SK-N-SH (cell line): ENCODE measurements around the gene TRIP13. TPM values are rescaled to one million over a fixed set of nuclear protein-coding genes. Genes with fewer than 3 reads are reported as not detected.

Experiments
- CTCF ChIA-PET: fragments of 300-600, 350-600 bp; formaldehyde crosslinking; extraction: SDS; loops from one replicate; lab custom pipeline; 2021; lab: Yijun Ruan, JAX
- POLR2A ChIA-PET: fragments of 350-600 bp; sonication (Branson Sonifier 250); formaldehyde crosslinking; extraction: SDS; loops from one replicate; lab custom pipeline; 2020; ENCODE audit warnings: antibody characterized with exemption, inconsistent platforms; lab: Yijun Ruan, JAX
- DNase-seq: peaks from one replicate; pipeline ENCODE4 v3.0.0; 2012
- H2AFZ ChIP-seq: fragments of 200-600 bp; sonication (generic); 2 replicates; pipeline ENCODE4 v1.8.1; 2016; ENCODE audit warnings: antibody characterized with exemption, mild to moderate bottlenecking, low read depth
- H3F3A ChIP-seq: fragments of 200-600 bp; sonication (generic); replicated peaks from 2 replicates; pipeline ENCODE3; 2016; ENCODE audit warnings: antibody characterized with exemption, mild to moderate bottlenecking; ENCODE audit not compliant: insufficient read depth
- H3K27ac ChIP-seq, 2 experiments: fragments of 200-500 bp in 1 of 2; fragments of 200-600 bp in 1 of 2; sonication (Bioruptor generic) in 1 of 2; sonication (generic), shearing (Covaris generic) in 1 of 2; 2 replicates each; pipeline versions ENCODE4 v1.5.1 to v1.6.1; 2014 to 2016; ENCODE audit warnings: low read depth in 2 of 2, inconsistent platforms in 1 of 2, low read length in 1 of 2, mild to moderate bottlenecking in 1 of 2, mixed read lengths in 1 of 2
- H3K27me3 ChIP-seq: fragments of 200-600 bp; sonication (generic), shearing (Covaris generic); 2 replicates; pipeline ENCODE4 v1.6.1; 2016; ENCODE audit warnings: mixed run types; ENCODE audit not compliant: insufficient read depth
- H3K36me3 ChIP-seq, 2 experiments: fragments of 200-500 bp in 1 of 2; fragments of 200-600 bp in 1 of 2; sonication (Bioruptor generic) in 1 of 2; sonication (generic) in 1 of 2; replicated peaks in 1 of 2; 2 replicates each; pipeline versions ENCODE3 to v1.5.1; 2014 to 2016; ENCODE audit warnings: low read length in 1 of 2, mild to moderate bottlenecking in 1 of 2; ENCODE audit not compliant: insufficient read depth in 2 of 2, control insufficient read depth in 1 of 2
- H3K4me1 ChIP-seq, 2 experiments: fragments of 200-500 bp in 1 of 2; fragments of 200-600 bp in 1 of 2; sonication (Bioruptor generic) in 1 of 2; sonication (generic), shearing (Covaris generic) in 1 of 2; 2 replicates each; pipeline versions ENCODE4 v1.5.1 to v1.6.1; 2014 to 2016; ENCODE audit warnings: low read depth in 1 of 2, low read length in 1 of 2, mixed run types in 1 of 2; ENCODE audit not compliant: insufficient read depth in 2 of 2, control insufficient read depth in 1 of 2
- H3K4me2 ChIP-seq: fragments of 200-600 bp; sonication (generic), shearing (Covaris generic); 2 replicates; pipeline ENCODE4 v1.6.1; 2017; ENCODE audit warnings: mixed run types
- H3K4me3 ChIP-seq, 2 experiments: fragments of 200-500 bp in 1 of 2; fragments of 200-600 bp in 1 of 2; sonication (Bioruptor generic) in 1 of 2; sonication (generic), shearing (Covaris generic) in 1 of 2; 2 replicates each; pipeline versions ENCODE4 v1.5.1 to v1.8.1; 2014 to 2016; ENCODE audit warnings: low read depth in 2 of 2, inconsistent platforms in 1 of 2, low read length in 1 of 2, mild to moderate bottlenecking in 1 of 2, mixed read lengths in 1 of 2, moderate library complexity in 1 of 2
- H3K79me2 ChIP-seq: fragments of 200-600 bp; sonication (generic); 2 replicates; pipeline ENCODE4 v1.8.1; 2017; ENCODE audit warnings: mild to moderate bottlenecking; ENCODE audit not compliant: insufficient read depth
- H3K9ac ChIP-seq: fragments of 200-600 bp; sonication (generic); 2 replicates; pipeline ENCODE4 v1.6.1; 2017; ENCODE audit warnings: mixed run types
- H3K9me2 ChIP-seq: fragments of 200-600 bp; sonication (generic); 2 replicates; pipeline ENCODE4 v1.6.1; 2017; ENCODE audit warnings: mixed run types
- H3K9me3 ChIP-seq: fragments of 200-600 bp; sonication (generic); 2 replicates; pipeline ENCODE4 v1.6.1; 2017; ENCODE audit warnings: mixed run types, mild to moderate bottlenecking, moderate library complexity
- H4K20me1 ChIP-seq: fragments of 200-600 bp; sonication (generic); 2 replicates; pipeline ENCODE4 v1.6.1; 2017; ENCODE audit warnings: mild to moderate bottlenecking, mixed run types; ENCODE audit not compliant: insufficient read depth
- CHD2 ChIP-seq: fragments of 150-350 bp; IDR thresholded peaks from 2 replicates; pipeline ENCODE4 v1.6.1; 2018; ENCODE audit warnings: low read length; ENCODE audit not compliant: partially characterized antibody
- JUND ChIP-seq: IDR thresholded peaks from 2 replicates; pipeline ENCODE4 v1.4.0; 2012
- MEF2A ChIP-seq: IDR thresholded peaks from 2 replicates; pipeline ENCODE4 v1.4.0; 2012; ENCODE audit warnings: low read depth, borderline replicate concordance
- RFX5 ChIP-seq: IDR thresholded peaks from 2 replicates; pipeline ENCODE4 v1.6.1; 2012; ENCODE audit warnings: mild to moderate bottlenecking, improper control_type of control experiment, low read length
- TCF12 ChIP-seq: IDR thresholded peaks from 2 replicates; pipeline ENCODE4 v1.4.0; 2012
- WGBS: methylation state at CpG from one replicate; pipeline ENCODE4 v1.1.6; 2017; ENCODE audit warnings: low lambda C conversion rate; 5-methylcytosine and 5-hydroxymethylcytosine counted together
- polyA plus RNA-seq, 3 experiments: library from polyadenylated mRNA; depleted of rRNA; stranded (reverse); fragments of >200 nt; gene quantifications; 2 replicates each; pipeline ENCODE4 v1.2.3, GENCODE V29; 2012
- TF ChIP-seq, protein P1 (sequence below): fragments of 150-350 bp; IDR thresholded peaks from 2 replicates; pipeline ENCODE4 v1.6.1; 2016; ENCODE audit warnings: mild to moderate bottlenecking, low read depth, low read length
- TF ChIP-seq, protein P2 (sequence below): fragments of 200-600 bp; sonication (generic); IDR thresholded peaks from 2 replicates; pipeline ENCODE4 v1.6.1; 2017; ENCODE audit warnings: antibody characterized with exemption, mild to moderate bottlenecking, moderate library complexity
- TF ChIP-seq, protein P3 (sequence below): IDR thresholded peaks from 2 replicates; pipeline ENCODE4; 2012
- TF ChIP-seq, protein P4 (sequence below): IDR thresholded peaks from 2 replicates; pipeline ENCODE4 v1.4.0; 2012; ENCODE audit warnings: low read depth, borderline replicate concordance

The TRIP13 gene
- polyA plus RNA-seq, 1 of the 3 experiments (the other 2 are of a cell fraction): 24.1 TPM

DNA sequence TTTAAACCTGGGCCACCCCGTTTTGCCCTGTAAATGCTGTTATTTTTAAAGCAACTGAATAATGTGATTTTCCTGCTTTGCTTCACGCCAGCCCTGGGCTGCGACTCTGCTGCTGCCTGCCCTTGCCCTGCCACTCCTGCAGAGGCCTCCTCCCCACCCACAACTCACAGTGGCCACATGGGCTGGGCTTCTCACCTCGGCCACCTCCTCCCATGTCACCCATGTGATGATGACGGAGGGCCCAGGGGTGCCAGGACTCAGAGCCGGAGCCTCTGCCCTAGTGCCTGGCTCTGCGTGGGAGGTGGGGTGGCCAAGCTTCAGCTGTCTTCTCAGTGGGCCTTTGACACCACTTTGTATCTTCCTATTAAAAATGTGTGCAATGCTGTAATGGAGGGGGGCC, 67.9 kb downstream of the TRIP13 start (continued):
- TF ChIP-seq, protein P1, sequence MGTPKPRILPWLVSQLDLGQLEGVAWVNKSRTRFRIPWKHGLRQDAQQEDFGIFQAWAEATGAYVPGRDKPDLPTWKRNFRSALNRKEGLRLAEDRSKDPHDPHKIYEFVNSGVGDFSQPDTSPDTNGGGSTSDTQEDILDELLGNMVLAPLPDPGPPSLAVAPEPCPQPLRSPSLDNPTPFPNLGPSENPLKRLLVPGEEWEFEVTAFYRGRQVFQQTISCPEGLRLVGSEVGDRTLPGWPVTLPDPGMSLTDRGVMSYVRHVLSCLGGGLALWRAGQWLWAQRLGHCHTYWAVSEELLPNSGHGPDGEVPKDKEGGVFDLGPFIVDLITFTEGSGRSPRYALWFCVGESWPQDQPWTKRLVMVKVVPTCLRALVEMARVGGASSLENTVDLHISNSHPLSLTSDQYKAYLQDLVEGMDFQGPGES: no peak
- TF ChIP-seq, protein P2, sequence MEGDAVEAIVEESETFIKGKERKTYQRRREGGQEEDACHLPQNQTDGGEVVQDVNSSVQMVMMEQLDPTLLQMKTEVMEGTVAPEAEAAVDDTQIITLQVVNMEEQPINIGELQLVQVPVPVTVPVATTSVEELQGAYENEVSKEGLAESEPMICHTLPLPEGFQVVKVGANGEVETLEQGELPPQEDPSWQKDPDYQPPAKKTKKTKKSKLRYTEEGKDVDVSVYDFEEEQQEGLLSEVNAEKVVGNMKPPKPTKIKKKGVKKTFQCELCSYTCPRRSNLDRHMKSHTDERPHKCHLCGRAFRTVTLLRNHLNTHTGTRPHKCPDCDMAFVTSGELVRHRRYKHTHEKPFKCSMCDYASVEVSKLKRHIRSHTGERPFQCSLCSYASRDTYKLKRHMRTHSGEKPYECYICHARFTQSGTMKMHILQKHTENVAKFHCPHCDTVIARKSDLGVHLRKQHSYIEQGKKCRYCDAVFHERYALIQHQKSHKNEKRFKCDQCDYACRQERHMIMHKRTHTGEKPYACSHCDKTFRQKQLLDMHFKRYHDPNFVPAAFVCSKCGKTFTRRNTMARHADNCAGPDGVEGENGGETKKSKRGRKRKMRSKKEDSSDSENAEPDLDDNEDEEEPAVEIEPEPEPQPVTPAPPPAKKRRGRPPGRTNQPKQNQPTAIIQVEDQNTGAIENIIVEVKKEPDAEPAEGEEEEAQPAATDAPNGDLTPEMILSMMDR: no peak
- TF ChIP-seq, protein P3, sequence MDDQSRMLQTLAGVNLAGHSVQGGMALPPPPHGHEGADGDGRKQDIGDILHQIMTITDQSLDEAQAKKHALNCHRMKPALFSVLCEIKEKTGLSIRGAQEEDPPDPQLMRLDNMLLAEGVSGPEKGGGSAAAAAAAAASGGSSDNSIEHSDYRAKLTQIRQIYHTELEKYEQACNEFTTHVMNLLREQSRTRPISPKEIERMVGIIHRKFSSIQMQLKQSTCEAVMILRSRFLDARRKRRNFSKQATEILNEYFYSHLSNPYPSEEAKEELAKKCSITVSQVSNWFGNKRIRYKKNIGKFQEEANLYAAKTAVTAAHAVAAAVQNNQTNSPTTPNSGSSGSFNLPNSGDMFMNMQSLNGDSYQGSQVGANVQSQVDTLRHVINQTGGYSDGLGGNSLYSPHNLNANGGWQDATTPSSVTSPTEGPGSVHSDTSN: no peak

DNA sequence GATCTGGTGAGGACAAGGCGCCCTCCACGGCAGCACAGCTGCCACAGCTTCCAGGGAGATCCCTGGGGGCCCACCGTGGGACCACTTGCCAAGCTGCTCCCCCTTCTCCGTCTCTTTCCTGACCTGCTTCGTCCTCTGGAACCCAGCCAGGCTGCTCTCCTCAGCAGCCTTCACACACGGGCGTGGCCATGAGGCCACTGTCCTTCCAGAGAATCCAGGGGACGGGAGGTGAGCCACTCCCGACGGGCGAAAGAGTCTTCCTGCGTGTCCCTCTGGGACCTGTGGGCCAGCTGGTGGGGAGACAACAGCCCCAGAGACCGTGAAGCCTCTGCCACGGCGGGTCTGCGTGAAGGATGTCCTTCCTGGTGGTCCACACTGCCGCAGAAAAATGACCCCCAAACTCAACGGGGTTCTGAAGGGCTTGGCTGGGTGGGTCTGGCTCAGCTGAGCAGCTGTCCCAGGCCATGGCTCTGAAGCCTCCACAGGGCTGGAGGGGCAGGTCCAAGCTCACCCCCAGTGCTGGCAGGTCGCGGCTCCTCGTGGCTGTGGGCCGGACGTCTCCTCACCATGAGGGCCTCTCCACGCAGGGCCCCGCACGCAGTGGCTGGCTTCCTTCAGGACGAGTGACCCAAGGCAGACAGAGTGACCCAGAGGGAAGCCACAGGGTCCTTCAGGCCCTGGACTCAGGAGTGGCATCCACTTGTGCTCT, 68.5 kb downstream of the TRIP13 start:
- no peak overlapping the region for H3K4me3 ChIP-seq
- no peak overlapping the region for H3K9ac ChIP-seq
- no peaks in the 10 kb centered on the region for H3K36me3 ChIP-seq
- H3F3A ChIP-seq: no peaks in the 10 kb centered on the region
- ChIA-PET POLR2A (no interaction called here), CTCF (interaction anchor here (1.3 kb wide), 1 partner anchor 179 kb away, joined by 3 read pairs; no protein-coding TSS in a partner anchor)
- H3K9me2 ChIP-seq: no peaks in the 10 kb centered on the region
- H3K27ac ChIP-seq: no peak overlapping the region
- H3K4me1 ChIP-seq: peaks cover 18 to 30% of the 10 kb centered on the region in 2 experiments; a peak in 3 of 4 replicates
- no peaks in the 10 kb centered on the region; the same call in 1 of the 2 replicates for H3K27me3 ChIP-seq
- peak; percentile 19 for DNase-seq
- no peak for TF ChIP-seq CHD2
- no peaks in the 10 kb centered on the region for H3K79me2 ChIP-seq
- no peak overlapping the region for H3K4me2 ChIP-seq
- H3K9me3 ChIP-seq: no peaks in the 10 kb centered on the region
- H4K20me1 ChIP-seq: no peaks in the 10 kb centered on the region
- no peak overlapping the region for H2AFZ ChIP-seq
- WGBS: 86% methylated on average over 14 of the region's 27 CpGs

DNA sequence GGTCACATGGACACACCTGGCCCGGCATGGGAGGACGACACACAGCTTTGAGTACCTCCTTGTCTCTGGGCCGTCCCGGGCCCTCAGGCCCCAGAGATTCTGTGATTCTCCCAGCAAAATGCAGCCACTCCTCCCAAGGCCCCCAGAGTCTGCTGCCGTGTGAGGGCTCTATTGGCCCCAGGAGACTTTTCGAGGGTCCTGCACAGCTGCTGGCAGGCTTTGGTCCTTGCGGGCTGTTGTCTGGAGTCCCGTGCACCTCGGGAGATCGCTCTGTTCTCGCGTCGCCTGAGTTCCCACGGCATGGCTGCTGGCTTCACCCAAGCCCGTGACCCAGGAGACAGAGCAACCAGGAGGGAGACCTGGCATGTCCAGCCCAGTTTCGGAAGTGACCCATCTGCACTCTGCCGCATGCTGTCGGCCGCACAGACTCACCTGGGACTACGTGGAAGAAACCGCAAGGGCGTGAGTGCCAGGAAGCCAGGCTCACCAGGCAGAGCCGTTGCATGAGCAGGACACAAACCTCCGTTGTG, 69.1 kb downstream of the TRIP13 start:
- Histone ChIP-seq H3K27me3 (no peaks in the 10 kb centered on the region; the same call in 1 of the 2 replicates), H3K9ac (no peak overlapping the region), H3K27ac (no peak overlapping the region), H3K4me3 (no peak overlapping the region), H3K9me3 (no peaks in the 10 kb centered on the region), H3F3A (no peaks in the 10 kb centered on the region), H3K9me2 (no peaks in the 10 kb centered on the region), H3K79me2 (no peaks in the 10 kb centered on the region), H3K4me1 (peaks cover 12 to 30% of the 10 kb centered on the region in 2 experiments; a peak in 3 of 4 replicates), H3K4me2 (no peak overlapping the region), H3K36me3 (no peaks in the 10 kb centered on the region), H2AFZ (no peak overlapping the region), H4K20me1 (no peaks in the 10 kb centered on the region)
- CTCF ChIA-PET: interaction anchor here (1.3 kb wide), 1 partner anchor 179 kb away, joined by 3 read pairs; no protein-coding TSS in a partner anchor
- TF ChIP-seq JUND (no peak), TCF12 (no peak), RFX5 (no peak), MEF2A (no peak)
- TF ChIP-seq, protein P4, sequence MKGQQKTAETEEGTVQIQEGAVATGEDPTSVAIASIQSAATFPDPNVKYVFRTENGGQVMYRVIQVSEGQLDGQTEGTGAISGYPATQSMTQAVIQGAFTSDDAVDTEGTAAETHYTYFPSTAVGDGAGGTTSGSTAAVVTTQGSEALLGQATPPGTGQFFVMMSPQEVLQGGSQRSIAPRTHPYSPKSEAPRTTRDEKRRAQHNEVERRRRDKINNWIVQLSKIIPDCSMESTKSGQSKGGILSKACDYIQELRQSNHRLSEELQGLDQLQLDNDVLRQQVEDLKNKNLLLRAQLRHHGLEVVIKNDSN: no peak
- DNase-seq: no peak
- 89% methylated on average over 19 of the region's 24 CpGs for WGBS
- POLR2A ChIA-PET: no interaction called here
